Muscle layer of duodenum (tissue), 2 donors: ENCODE data around the gene GTPBP1.

Experiments
- H3K27ac ChIP-seq: one replicate; pipeline ENCODE4 v1.7.0; 2013; ENCODE audit warnings: mild to moderate bottlenecking, low read length
- H3K27me3 ChIP-seq: one replicate; pipeline ENCODE4 v1.7.0; 2013; ENCODE audit warnings: low read depth, mild to moderate bottlenecking, control low read depth, low read length
- H3K36me3 ChIP-seq, 2 donors: one replicate each; pipeline ENCODE4 v1.7.0; 2013; ENCODE audit warnings: low read length in 2 of 2, control low read depth in 1 of 2, mild to moderate bottlenecking in 1 of 2; ENCODE audit not compliant: insufficient read depth in 2 of 2, control insufficient read depth in 1 of 2
- H3K4me1 ChIP-seq, 2 donors: one replicate each; pipeline ENCODE4 v1.7.0; 2013; ENCODE audit warnings: low read length in 2 of 2, mild to moderate bottlenecking in 2 of 2, control low read depth in 1 of 2, moderate library complexity in 1 of 2; ENCODE audit not compliant: insufficient read depth in 2 of 2, control insufficient read depth in 1 of 2
- H3K4me3 ChIP-seq, 2 donors: one replicate each; pipeline ENCODE4 v1.7.0; 2013; ENCODE audit warnings: low read length in 2 of 2, low read depth in 1 of 2, mild to moderate bottlenecking in 1 of 2
- H3K9me3 ChIP-seq, 2 donors: one replicate each; pipeline ENCODE4 v1.7.0; 2013; ENCODE audit warnings: low read length in 2 of 2, control low read depth in 1 of 2, mild to moderate bottlenecking in 1 of 2; ENCODE audit not compliant: control insufficient read depth in 1 of 2
- donor health status: healthy.

The GTPBP1 gene

DNA sequence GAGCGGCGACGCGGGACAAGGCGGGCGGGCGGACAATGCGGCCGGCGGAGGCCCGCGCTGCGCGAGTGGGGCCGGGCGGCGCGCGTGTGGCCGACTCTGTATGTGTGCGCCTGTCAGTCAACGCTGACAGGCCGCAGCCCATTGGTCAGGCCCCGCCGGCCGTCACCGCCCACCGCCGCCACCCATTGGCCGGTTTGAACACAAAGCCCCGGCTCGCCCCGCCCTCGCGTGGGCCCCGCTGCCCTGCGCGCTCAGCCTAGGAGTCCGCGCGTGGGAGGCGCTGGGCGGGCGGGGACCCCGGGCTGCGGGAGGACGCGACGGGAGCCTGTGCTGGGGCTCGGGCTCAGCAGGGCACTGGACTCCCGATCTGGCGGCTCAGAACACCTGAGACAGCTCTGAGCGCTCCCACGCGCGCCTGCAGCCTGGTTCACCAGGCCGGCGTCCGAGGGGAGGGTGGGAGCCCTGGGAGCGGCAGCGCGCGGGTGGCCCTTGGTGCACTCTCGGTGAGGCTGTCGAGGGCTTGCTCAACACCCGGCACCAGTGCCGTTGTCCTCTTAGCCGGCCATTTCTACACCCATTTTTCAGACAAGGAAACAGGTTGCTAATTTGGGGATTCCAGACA is 50.3 kb downstream of the GTPBP1 start, which contains the start of gene SUN2:
TSS of gene SUN2 (minus strand) at position 88 of the 622 bp plus-strand sequence. CDS start 3,370 bp downstream, outside the sequence.
- H3K27me3 ChIP-seq = no peaks in the 10 kb centered on the region
- peaks cover 7 to 16% of the 10 kb centered on the region in 2 donors for H3K36me3 ChIP-seq
- peak within 1 kb of the TSS; percentile 94 for H3K27ac ChIP-seq
- H3K4me1 ChIP-seq = peaks cover 8 to 35% of the 10 kb centered on the region in 2 donors
- peak within 1 kb of the TSS; percentile 65 to 79 for H3K4me3 ChIP-seq
- H3K9me3 ChIP-seq = no peaks in the 10 kb centered on the region

- Histone ChIP-seq H3K9me3 (no peaks in the 10 kb centered on the region), H3K36me3 (peaks cover 0 to 7% of the 10 kb centered on the region in 2 donors), H3K27ac (peak overlapping the region; percentile 45), H3K27me3 (no peaks in the 10 kb centered on the region), H3K4me1 (peaks cover 8 to 30% of the 10 kb centered on the region in 2 donors), H3K4me3 (peak overlapping the region; percentile 60 to 65)
These were observed 51.1 kb downstream of the GTPBP1 start for GRCh38 chr22:38756711-38757463.

GRCh38 chr22:38757464-38757757 is 51.7 kb downstream of the GTPBP1 start:
- Histone ChIP-seq H3K27me3 (no peaks in the 10 kb centered on the region), H3K36me3 (peaks cover 0 to 2% of the 10 kb centered on the region in 2 donors), H3K4me3 (no peak overlapping the region), H3K4me1 (peaks cover 8 to 27% of the 10 kb centered on the region in 2 donors), H3K27ac (no peak overlapping the region), H3K9me3 (no peaks in the 10 kb centered on the region)

- Histone ChIP-seq H3K4me1 (peaks cover 8 to 24% of the 10 kb centered on the region in 2 donors), H3K27ac (no peak overlapping the region), H3K4me3 (no peak overlapping the region)
These were observed 52.7 kb downstream of the GTPBP1 start for GRCh38 chr22:38758276-38758945.

DNA sequence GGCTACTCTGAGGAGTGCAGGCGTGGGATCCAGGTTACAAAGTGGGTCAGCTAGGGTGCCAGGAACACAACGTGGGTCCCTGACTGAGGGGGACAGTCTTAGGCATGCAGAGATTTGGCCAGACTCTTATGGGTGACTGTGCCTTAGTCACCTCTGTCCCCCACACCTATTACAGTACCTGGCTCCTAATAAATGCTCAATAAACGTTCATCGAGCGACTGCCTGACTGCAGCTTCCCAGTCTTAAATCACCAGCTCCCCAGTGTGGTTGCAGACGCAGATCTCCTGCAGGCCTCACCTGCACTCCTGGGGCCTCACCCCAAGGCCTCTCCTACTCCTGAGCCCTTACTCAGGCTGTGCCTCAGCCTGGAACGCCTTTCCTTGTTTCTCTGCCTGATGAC is 53.3 kb downstream of the GTPBP1 start:
- peaks cover 3 to 19% of the 10 kb centered on the region in 2 donors for H3K4me1 ChIP-seq
- no peak overlapping the region for H3K4me3 ChIP-seq
- H3K36me3 ChIP-seq = no peaks in the 10 kb centered on the region
- no peaks in the 10 kb centered on the region for H3K27me3 ChIP-seq
- H3K27ac ChIP-seq = no peak overlapping the region
- no peaks in the 10 kb centered on the region for H3K9me3 ChIP-seq

More at GRCh38 chr22:38758276-38758945, 52.7 kb downstream of the GTPBP1 start:
- Histone ChIP-seq H3K36me3 (no peaks in the 10 kb centered on the region), H3K27me3 (no peaks in the 10 kb centered on the region), H3K9me3 (no peaks in the 10 kb centered on the region)

DNA sequence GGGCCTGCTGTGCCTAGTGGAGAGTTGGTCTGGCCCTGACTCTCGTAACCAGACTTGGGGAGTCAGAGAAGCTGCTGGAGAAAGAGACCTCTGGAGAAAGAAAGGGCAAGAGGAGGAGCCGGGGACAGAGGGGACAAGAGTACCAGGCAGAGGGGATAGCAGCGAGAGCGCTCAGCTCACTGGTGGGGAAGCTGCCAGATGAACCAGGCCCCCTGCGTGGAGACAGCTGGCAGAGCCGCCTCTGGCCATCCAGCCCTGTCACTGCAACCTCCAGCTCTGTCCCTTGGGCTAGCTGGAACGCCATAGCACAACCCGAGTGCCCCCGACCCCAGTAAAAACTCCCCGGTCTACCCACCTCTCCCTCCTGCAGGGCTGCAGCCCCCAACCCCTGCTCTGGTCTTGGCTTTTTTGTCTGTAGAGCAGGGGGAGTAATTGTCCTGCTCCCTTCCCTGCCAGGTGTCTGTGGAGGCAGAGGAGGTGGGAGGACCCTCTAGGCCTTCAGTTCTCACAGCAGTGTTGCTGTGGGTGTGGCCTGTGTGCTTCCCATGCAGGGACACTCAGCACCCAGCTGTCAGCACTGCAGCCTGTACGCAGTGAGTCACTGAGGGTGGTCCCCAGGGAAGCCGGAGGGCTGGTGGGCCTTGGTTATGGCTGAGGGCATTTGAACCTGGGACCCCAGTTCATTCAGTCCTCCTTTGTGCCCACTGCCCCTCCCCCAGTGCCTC is 54.9 kb downstream of the GTPBP1 start:
- Histone ChIP-seq H3K4me1 (peaks cover 0 to 12% of the 10 kb centered on the region in 2 donors), H3K9me3 (no peaks in the 10 kb centered on the region), H3K4me3 (no peak overlapping the region), H3K27me3 (no peaks in the 10 kb centered on the region), H3K27ac (no peak overlapping the region), H3K36me3 (no peaks in the 10 kb centered on the region)

DNA sequence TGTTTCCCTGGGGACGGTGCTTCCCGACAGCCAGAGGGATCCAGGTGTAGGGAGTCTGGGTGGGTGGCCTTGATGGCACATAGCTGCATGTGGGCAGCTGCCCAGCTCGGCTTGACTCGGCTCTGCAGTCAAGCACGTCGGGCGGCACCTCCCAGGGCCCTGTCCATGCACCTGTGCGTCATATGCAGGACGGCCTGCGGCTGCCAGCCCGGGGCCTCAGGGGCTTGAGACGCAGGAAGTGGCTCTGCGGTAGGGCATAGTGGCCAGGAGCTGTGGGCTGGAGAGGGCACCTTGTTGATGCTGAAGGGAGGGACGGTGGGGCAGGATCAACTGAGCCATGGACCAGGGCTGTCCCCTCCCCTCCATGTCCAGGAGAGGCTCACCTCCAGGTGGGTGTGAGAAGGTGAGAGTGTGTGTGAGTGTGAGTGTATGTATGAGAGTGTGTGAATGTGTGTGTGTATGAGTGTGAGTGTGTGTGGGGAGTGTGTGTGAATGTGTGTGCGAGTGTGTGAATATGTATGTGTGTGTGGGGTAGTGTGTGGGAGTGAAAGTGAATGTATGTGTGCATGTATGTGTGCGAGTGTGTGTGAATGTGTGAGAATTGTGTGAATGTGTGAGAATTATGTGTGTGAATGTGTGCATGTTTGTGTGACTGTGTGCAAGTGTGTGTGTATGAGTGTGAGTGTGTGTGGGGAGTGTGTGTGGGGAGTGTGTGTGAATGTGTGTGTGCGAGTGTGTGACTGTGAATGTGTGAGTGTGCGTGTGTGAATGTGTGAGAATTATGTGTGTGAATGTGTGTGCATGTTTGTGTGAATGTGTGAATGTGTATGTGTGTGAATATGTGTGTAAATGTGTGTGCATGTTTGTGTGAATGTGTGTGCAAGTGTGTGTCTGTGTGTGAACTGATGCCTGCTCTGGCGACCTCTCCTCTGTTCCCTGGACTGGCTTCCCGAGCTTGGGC is 55.7 kb downstream of the GTPBP1 start:
- Histone ChIP-seq H3K4me3 (no peak overlapping the region), H3K9me3 (no peaks in the 10 kb centered on the region), H3K27ac (no peak overlapping the region), H3K27me3 (no peaks in the 10 kb centered on the region), H3K36me3 (no peaks in the 10 kb centered on the region), H3K4me1 (peaks cover 0 to 7% of the 10 kb centered on the region in 2 donors)

GRCh38 chr22:38762551-38762983 is 56.8 kb downstream of the GTPBP1 start:
- no peaks in the 10 kb centered on the region for H3K9me3 ChIP-seq
- no peak overlapping the region for H3K27ac ChIP-seq
- no peaks in the 10 kb centered on the region for H3K27me3 ChIP-seq
- no peak overlapping the region for H3K4me3 ChIP-seq
- no peaks in the 10 kb centered on the region for H3K4me1 ChIP-seq
- no peaks in the 10 kb centered on the region for H3K36me3 ChIP-seq

DNA sequence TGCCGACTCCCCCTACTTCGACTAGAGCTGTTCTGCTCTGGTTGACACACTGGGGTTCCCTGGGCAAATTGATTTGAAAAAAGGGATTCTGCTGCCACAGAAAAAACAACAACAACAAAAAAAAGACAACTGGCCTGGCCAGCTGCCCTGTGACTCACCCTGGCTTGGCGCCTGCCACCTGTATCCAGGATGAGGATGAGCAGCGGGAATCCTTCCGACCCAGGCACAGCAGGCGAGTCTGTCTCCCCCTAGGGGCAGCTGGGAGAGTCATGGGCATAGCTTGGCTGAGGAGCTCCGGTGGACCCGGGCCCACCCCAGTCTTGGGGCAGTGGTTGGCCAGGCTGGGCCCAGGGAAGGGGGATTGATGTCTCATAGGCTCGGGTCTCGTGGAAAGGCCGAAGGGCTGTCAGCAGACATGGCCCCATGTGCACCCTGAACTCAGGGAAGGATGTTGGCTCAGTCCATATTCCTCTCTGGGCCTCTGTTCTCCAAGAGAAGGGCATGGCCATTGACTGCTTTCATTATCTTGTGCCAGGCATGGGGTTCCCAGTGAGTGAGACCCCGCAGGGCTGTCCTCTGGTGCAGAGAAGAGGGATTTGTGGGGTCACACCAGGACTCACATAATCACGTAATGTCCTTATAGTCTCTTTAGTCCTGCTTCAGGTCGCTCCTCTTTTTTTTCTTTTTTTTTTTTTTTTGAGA is 60.5 kb downstream of the GTPBP1 start:
- H3K4me1 ChIP-seq = no peaks in the 10 kb centered on the region
- H3K9me3 ChIP-seq = no peaks in the 10 kb centered on the region
- no peaks in the 10 kb centered on the region for H3K27me3 ChIP-seq
- H3K4me3 ChIP-seq = no peak overlapping the region
- H3K36me3 ChIP-seq = no peaks in the 10 kb centered on the region
- no peak overlapping the region for H3K27ac ChIP-seq

DNA sequence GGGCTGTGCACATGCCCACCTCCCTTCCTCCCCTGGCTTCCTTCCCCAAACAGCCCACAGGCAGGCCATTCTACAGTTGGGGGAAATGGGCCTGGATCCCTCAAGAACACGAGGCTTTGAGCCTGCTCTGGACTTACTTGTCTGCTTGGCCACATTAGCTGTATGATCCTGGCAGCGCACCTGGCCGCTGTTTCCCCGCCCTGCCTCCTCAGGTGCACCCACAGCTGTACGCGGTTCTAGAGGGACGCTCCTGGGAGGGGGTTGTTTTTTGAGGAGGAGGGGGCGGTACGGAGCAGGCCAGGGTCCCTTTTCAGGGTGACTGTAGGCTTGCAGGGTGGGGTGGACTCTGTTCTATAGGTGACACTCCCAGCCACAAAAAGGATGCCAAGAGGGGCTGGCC is 61.6 kb downstream of the GTPBP1 start:
- no peaks in the 10 kb centered on the region for H3K27me3 ChIP-seq
- H3K9me3 ChIP-seq = no peaks in the 10 kb centered on the region
- no peak overlapping the region for H3K27ac ChIP-seq
- no peak overlapping the region for H3K4me3 ChIP-seq
- no peaks in the 10 kb centered on the region for H3K36me3 ChIP-seq
- H3K4me1 ChIP-seq = no peaks in the 10 kb centered on the region
